NCI-H1694 (cell line): ENCODE measurements around the gene PTPRU.
"Not testable (repeated sequence)": the region's sequence is repeated elsewhere in the genome, so short reads cannot be mapped to it uniquely, and the experiment has no call there.

Experiments used
- DNase-seq: peaks from one replicate; lab custom pipeline; 2025; lab: John Stamatoyannopoulos, UW

PTPRU gene

GRCh38 chr1:29290414-29290985, 54.2 kb downstream of the PTPRU start:
- DNase-seq = no peak

GRCh38 chr1:29291756-29292155, 55.4 kb downstream of the PTPRU start:
- DNase-seq = no peak

- DNase-seq = no peak
Observed at GRCh38 chr1:29292344-29292743, 56.0 kb downstream of the PTPRU start.

GRCh38 chr1:29297450-29297849, 61.1 kb downstream of the PTPRU start:
- DNase-seq = no peak

GRCh38 chr1:29298246-29298645, 61.9 kb downstream of the PTPRU start:
- DNase-seq = no peak

- no peak for DNase-seq
Observed at GRCh38 chr1:29299446-29299845, 63.1 kb downstream of the PTPRU start.

- DNase-seq = not testable (repeated sequence)
Observed at GRCh38 chr1:29301732-29302131, 65.4 kb downstream of the PTPRU start.

- no peak for DNase-seq
Observed at GRCh38 chr1:29303201-29304024, 67.1 kb downstream of the PTPRU start.

GRCh38 chr1:29304025-29304684, 67.8 kb downstream of the PTPRU start:
- no peak for DNase-seq

- no peak for DNase-seq
Observed at GRCh38 chr1:29305943-29306342, 69.6 kb downstream of the PTPRU start.

GRCh38 chr1:29306471-29307140, 70.3 kb downstream of the PTPRU start:
- DNase-seq = no peak

GRCh38 chr1:29309075-29309474, 72.8 kb downstream of the PTPRU start:
- no peak for DNase-seq

GRCh38 chr1:29309621-29310020, 73.3 kb downstream of the PTPRU start:
- DNase-seq = no peak

GRCh38 chr1:29310616-29311180, 74.4 kb downstream of the PTPRU start:
- no peak for DNase-seq

- DNase-seq = no peak
Observed at GRCh38 chr1:29311352-29312030, 75.2 kb downstream of the PTPRU start.

GRCh38 chr1:29312469-29313461, 76.4 kb downstream of the PTPRU start:
- no peak for DNase-seq

- DNase-seq = not testable (repeated sequence)
Observed at GRCh38 chr1:29314685-29315084, 78.4 kb downstream of the PTPRU start.

- no peak for DNase-seq
Observed at GRCh38 chr1:29315262-29315661, 78.9 kb downstream of the PTPRU start.

GRCh38 chr1:29315876-29316275, 79.6 kb downstream of the PTPRU start:
- DNase-seq = no peak
